OCI-LY3 (cell line): ENCODE results near the gene ESRRA.

Experiments
- H2AFZ ChIP-seq: fragments of 200-600, 300-600 bp; shearing (Covaris generic); 2 replicates; pipeline ENCODE4 v1.6.0; 2014; ENCODE audit warnings: antibody characterized with exemption, low read depth, low read length
- H3K27ac ChIP-seq: fragments of 200-600, 300-600 bp; sonication (generic); 2 replicates; pipeline ENCODE4 v1.5.1; 2014; ENCODE audit warnings: mild to moderate bottlenecking, low read length, moderate library complexity, mixed read lengths
- H3K27me3 ChIP-seq: fragments of 200-600, 300-600 bp; sonication (generic); 2 replicates; pipeline ENCODE4 v1.6.1; 2014; ENCODE audit warnings: low read depth, low read length, mixed read lengths
- H3K36me3 ChIP-seq: fragments of 200-600, 300-600 bp; sonication (generic); replicated peaks from 2 replicates; pipeline ENCODE3; 2014; ENCODE audit warnings: low read depth, low read length, mixed read lengths
- H3K4me1 ChIP-seq: fragments of 300-600, 200-600 bp; sonication (generic); 2 replicates; pipeline ENCODE4 v1.6.1; 2014; ENCODE audit warnings: low read length, mixed read lengths
- H3K4me2 ChIP-seq: fragments of 200-600, 300-600 bp; sonication (generic); 2 replicates; pipeline ENCODE4 v1.6.1; 2014; ENCODE audit warnings: low read length, mixed read lengths
- H3K4me3 ChIP-seq: fragments of 300-600, 200-600 bp; sonication (generic); 2 replicates; pipeline ENCODE4 v1.5.1; 2014; ENCODE audit warnings: antibody characterized with exemption, mild to moderate bottlenecking, low read length, moderate library complexity
- H3K79me2 ChIP-seq: fragments of 300-600, 200-600 bp; shearing (Covaris generic); 2 replicates; pipeline ENCODE4 v1.6.1; 2014; ENCODE audit warnings: mild to moderate bottlenecking, low read length, mixed read lengths
- H3K9ac ChIP-seq: fragments of 300-600, 200-600 bp; shearing (Covaris generic); 2 replicates; pipeline ENCODE4 v1.6.0; 2014; ENCODE audit warnings: mild to moderate bottlenecking, low read length, moderate library complexity
- H3K9me3 ChIP-seq: fragments of 200-600, 300-600 bp; shearing (Covaris generic); 2 replicates; pipeline ENCODE4 v1.6.1; 2014; ENCODE audit warnings: low read length, mixed read lengths; ENCODE audit not compliant: insufficient read depth
- H4K20me1 ChIP-seq: fragments of 200-600, 300-600 bp; sonication (generic); 2 replicates; pipeline ENCODE4 v1.6.1; 2016; ENCODE audit warnings: low read length, mixed read lengths; ENCODE audit not compliant: insufficient read depth
- EZH2phosphoT487 ChIP-seq: fragments of 200-600 bp; shearing (Covaris generic); IDR thresholded peaks from 2 replicates; pipeline ENCODE4 v1.6.1; 2018; ENCODE audit warnings: antibody characterized with exemption, mixed run types, low read depth
- TF ChIP-seq, protein P1 (sequence below): fragments of 200-600, 300-600 bp; sonication (generic); IDR thresholded peaks from 2 replicates; pipeline ENCODE4 v1.5.1; 2014; ENCODE audit warnings: antibody characterized with exemption, low read length, low read depth

Gene ESRRA

DNA sequence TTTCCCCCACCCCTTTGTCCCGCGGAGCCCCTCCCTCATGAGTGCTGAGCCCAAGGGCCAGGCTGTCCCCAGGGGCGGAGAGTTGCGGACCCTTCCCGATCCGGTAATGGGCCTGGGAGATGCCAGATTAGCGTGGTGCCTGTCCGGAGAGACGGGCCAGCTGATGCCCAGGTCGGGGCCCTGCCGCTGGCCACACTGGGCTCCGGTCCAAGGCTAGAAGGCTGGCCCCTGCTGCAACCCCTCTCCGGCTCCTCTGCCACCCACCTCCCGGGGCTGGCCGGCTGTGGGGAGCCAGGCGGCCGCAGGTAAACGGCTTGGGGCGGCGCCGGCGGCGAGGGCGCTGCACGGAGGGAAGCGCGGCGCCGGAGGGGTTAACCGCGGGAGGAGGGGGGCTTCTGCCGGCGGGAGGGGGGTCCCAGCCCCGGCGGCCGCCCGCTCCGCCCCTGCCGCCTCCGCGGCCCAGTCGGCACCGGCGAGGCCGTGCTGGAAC lies 14.0 kb upstream of the ESRRA start, which contains the start of gene KCNK4:
KCNK4 (plus strand) TSS at position 41 of the 490 bp plus-strand sequence. CDS start 1,717 bp downstream, outside the sequence.
- Histone ChIP-seq H3K4me3 (no peak within 1 kb of the TSS), H2AFZ (no peak within 1 kb of the TSS), H3K4me2 (no peak within 1 kb of the TSS), H3K4me1 (peaks cover 4% of the 10 kb centered on the region), H3K79me2 (no peaks in the 10 kb centered on the region), H3K9me3 (no peaks in the 10 kb centered on the region), H3K9ac (no peak within 1 kb of the TSS), H3K36me3 (no peaks in the 10 kb centered on the region), H3K27me3 (peaks cover 12% of the 10 kb centered on the region; the same call in 1 of the 2 replicates), H4K20me1 (no peaks in the 10 kb centered on the region), H3K27ac (no peak within 1 kb of the TSS)
- TF ChIP-seq, protein P1, sequence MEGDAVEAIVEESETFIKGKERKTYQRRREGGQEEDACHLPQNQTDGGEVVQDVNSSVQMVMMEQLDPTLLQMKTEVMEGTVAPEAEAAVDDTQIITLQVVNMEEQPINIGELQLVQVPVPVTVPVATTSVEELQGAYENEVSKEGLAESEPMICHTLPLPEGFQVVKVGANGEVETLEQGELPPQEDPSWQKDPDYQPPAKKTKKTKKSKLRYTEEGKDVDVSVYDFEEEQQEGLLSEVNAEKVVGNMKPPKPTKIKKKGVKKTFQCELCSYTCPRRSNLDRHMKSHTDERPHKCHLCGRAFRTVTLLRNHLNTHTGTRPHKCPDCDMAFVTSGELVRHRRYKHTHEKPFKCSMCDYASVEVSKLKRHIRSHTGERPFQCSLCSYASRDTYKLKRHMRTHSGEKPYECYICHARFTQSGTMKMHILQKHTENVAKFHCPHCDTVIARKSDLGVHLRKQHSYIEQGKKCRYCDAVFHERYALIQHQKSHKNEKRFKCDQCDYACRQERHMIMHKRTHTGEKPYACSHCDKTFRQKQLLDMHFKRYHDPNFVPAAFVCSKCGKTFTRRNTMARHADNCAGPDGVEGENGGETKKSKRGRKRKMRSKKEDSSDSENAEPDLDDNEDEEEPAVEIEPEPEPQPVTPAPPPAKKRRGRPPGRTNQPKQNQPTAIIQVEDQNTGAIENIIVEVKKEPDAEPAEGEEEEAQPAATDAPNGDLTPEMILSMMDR = no peak
- no peak for TF ChIP-seq EZH2phosphoT487

DNA sequence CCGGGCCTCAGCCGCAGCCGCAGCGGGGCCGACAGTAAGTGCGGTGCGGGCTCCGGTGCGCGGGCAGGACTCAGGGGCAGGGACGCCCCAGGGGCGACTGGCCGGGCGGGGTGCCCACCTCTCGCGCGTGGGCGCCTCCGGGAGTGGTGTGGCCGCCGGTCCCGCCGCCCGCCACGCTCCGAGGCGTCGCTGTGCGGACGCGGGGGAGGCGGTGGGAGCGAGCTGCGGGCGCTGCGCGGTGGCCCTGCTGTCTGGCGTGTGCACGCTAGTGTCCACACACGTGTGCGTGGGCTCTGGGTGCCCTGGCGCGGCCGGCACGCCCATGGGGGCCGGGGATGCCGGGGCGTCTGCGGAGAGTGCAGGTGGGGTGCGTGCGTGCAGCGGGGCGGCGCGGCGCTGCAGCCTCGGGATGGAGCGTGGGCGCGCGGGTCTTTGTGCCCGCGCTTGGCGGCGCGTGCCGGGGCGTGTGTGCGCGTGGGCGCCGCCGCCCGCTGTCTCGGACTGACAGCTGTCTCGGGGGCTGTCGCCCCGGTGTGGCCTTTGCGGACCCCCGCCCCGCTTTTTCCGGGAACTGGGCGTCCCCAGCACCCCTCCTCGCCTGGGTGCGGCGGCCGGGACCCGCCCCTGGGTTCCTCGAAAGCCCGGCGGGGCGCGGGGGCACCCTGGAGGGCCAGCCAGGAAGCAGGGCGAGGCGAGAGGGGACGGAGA lies 13.4 kb upstream of the ESRRA start:
- no peak overlapping the region for H3K9ac ChIP-seq
- no peak overlapping the region for H3K4me3 ChIP-seq
- no peak overlapping the region for H3K4me2 ChIP-seq
- no peak overlapping the region for H3K27ac ChIP-seq
- H2AFZ ChIP-seq = no peak overlapping the region
- H3K27me3 ChIP-seq = peaks cover 16% of the 10 kb centered on the region; the same call in 1 of the 2 replicates
- H3K4me1 ChIP-seq = no peaks in the 10 kb centered on the region
- H3K9me3 ChIP-seq = no peaks in the 10 kb centered on the region
- no peaks in the 10 kb centered on the region for H4K20me1 ChIP-seq
- H3K79me2 ChIP-seq = no peaks in the 10 kb centered on the region
- TF ChIP-seq, protein P1 = no peak
- TF ChIP-seq EZH2phosphoT487 = no peak
- H3K36me3 ChIP-seq = no peaks in the 10 kb centered on the region

DNA sequence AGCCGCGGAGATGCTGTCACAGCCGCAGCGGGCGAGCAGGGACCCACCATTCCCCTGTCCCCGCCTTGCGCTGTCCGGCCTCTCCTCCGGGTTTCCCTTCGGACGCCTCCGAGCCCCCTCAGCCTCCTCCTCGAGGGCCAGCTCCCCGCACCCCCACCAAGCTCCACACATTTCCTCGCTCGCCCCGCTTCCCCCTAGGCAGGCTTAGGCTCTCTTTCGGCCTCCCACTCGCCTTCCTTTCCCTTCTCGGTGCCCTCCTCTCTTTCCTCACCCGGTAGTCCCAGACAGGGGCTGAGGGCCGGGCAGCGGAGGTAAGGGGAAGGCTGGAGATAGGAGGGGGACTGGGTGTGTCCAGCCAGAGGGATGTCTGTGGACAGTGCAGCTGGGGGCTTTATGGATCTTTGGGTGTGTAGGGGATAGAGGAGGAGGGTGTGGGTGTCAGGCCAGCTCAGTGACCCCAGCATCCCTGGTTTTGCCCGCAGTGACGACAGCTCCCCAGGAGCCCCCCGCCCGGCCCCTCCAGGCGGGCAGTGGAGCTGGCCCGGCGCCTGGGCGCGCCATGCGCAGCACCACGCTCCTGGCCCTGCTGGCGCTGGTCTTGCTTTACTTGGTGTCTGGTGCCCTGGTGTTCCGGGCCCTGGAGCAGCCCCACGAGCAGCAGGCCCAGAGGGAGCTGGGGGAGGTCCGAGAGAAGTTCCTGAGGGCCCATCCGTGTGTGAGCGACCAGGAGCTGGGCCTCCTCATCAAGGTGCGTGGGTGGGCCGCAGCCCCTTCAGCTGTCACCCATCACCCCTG lies 12.7 kb upstream of the ESRRA start:
- H3K36me3 ChIP-seq = no peaks in the 10 kb centered on the region
- no peak overlapping the region for H3K4me2 ChIP-seq
- no peaks in the 10 kb centered on the region for H3K4me1 ChIP-seq
- TF ChIP-seq EZH2phosphoT487 = no peak
- TF ChIP-seq, protein P1 = no peak
- H3K27ac ChIP-seq = no peak overlapping the region
- peaks cover 16% of the 10 kb centered on the region; the same call in 1 of the 2 replicates for H3K27me3 ChIP-seq
- H2AFZ ChIP-seq = no peak overlapping the region
- H3K9ac ChIP-seq = no peak overlapping the region
- no peaks in the 10 kb centered on the region for H3K9me3 ChIP-seq
- H4K20me1 ChIP-seq = no peaks in the 10 kb centered on the region
- no peaks in the 10 kb centered on the region for H3K79me2 ChIP-seq
- no peak overlapping the region for H3K4me3 ChIP-seq

DNA sequence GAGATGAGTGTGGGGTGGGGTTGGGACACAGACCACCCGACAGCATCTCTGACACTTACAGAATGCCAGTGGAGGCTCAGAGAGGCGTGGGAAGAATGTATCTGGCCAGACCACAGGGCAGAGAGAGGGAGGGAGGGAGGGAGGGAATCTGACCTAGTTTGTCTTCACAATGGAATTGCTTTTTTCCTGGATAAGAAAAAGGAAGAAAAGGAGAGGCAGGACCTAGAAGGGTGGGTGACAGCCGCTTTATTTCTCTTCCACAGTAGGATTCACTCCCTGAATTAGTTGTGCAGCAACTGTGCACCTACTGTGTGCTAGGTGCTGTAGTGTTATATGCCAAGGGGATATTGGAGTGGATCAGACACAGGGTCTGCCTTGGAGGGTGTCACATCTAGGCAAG lies 10.6 kb upstream of the ESRRA start:
- peaks cover 16% of the 10 kb centered on the region; the same call in 1 of the 2 replicates for H3K27me3 ChIP-seq

More for the DNA sequence above, 10.6 kb upstream of the ESRRA start:
- H3K4me3 ChIP-seq = no peak overlapping the region
- no peaks in the 10 kb centered on the region for H3K4me1 ChIP-seq
- no peak overlapping the region for H3K27ac ChIP-seq
- H3K4me2 ChIP-seq = no peak overlapping the region
- no peak for TF ChIP-seq EZH2phosphoT487
- TF ChIP-seq, protein P1 = no peak
- H3K79me2 ChIP-seq = no peaks in the 10 kb centered on the region
- H3K9ac ChIP-seq = no peak overlapping the region
- no peak overlapping the region for H2AFZ ChIP-seq
- no peaks in the 10 kb centered on the region for H3K9me3 ChIP-seq
- no peaks in the 10 kb centered on the region for H3K36me3 ChIP-seq
- H4K20me1 ChIP-seq = no peaks in the 10 kb centered on the region
